Suppressor macrophage (primary cell): ENCODE measurements around the gene CTBP1.
"Not testable (repeated sequence)": the region's sequence is repeated elsewhere in the genome, so short reads cannot be mapped to it uniquely, and the experiment has no call there.

Source experiments
- DNase-seq, 4 experiments: peaks; one replicate each; pipeline ENCODE4 v3.0.0-alpha.2; 2020 to 2022

The CTBP1 gene

DNA sequence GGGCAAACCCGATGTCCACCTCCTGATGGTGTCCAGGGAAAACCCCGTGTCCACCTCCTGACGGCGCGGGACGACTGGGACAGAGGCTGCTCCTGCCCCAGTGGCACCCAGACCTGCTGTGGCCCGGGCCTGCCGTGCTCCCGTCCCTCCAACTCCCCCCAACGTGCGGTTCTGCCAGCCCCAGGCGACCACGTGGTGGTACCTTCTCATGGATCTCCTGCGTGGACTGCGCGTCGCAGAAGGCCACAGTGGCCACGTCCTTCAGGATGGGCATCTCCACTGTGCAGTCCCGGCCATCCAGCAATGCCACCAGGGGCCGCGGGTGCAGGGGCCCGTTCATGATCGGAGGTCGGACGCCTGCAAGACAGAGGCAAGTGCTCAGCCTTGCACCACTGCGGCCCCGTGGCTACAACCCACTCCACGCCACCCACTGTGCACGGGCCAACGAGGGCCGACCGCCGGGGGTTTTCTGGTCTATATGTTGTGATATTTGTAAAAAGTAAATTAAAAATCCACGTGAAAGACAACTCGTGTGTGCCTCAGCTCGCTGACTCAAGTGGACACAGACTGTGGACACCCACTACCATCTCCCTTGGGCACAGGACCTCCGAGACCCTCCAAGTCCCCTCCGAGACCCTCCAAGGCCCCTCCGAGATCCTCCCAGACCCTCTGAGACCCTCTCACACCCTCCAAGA is 10.8 kb downstream of the CTBP1 start:
- DNase-seq: no peak

GRCh38 chr4:1237261-1237660 is 11.7 kb downstream of the CTBP1 start:
- DNase-seq: not testable (repeated sequence)

DNA sequence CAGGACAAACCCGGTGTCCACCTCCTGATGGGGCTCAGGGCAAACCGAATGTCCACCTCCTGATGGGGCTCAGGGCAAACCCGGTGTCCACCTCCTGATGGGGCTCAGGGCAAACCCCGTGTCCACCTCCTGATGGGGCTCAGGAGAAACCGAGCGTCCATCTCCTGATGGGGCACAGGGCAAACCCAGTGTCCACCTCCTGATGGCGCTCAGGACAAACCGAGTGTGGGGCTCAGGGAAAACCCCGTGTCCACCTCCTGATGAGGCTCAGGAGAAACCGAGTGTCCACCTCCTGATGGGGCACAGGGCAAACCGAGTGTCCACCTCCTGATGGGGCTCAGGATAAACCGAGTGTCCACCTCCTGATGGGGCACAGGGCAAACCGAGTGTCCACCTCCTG is 12.1 kb downstream of the CTBP1 start:
- DNase-seq: not testable (repeated sequence)

- no peak for DNase-seq
Observed at GRCh38 chr4:1236103-1236641, 12.8 kb downstream of the CTBP1 start.

DNA sequence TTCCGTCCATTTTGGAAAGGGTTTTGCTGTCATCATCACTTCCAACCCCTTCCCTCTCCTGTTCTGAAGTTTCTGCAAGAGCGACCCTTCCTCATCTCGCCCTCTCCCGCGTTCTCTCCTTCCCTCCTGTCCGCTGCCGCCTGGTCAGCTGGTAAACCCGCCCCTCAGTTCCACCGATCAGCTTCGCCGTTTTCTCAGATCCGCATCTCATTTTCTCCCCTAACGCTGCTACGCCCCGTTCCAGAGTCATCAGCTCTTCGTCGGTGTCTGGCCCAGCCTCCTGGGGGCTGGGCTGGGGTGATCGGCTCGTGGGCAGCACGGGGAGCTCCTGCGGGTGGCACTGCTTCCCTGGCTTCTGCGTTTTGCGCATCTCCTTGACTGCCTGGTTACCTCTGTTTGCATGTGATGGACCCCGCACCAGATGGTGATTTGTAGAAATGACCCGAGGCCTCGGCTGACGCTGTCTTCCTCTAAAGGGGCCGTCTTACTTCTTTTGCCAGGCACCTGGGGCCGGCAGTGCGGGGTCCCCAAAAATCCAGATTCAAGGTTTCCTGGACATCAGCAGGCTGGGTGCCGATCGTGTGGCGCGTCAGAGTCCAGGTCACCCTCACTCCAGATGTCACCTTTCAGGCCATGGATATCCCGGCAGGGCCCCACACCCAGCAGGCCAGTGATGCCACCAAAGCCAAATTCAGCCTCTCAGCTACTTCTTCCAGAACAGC is 13.4 kb downstream of the CTBP1 start:
- no peak for DNase-seq

DNA sequence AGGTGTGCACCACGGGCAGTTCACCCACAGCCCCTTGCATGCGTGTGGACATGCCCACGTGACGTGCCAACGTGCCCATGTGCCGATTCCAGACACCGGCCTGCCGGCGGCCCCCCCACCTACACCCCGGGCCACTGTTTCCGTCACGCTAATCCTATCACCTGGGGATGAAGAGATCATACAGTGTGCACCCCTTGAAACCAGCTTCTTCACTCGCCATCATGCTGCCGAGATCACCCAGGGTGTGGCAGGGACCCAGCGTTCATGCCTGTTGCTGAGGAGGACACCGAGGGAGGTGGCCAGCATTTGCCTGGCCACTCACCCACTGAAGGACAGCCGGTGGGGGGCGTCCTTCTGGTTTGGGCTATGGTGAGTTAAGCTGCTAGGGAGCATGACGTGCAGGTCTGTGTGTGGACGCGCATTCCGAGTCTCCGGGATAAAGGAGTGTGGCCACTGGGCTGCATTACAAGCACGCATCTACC is 14.1 kb downstream of the CTBP1 start:
- DNase-seq: no peak

DNA sequence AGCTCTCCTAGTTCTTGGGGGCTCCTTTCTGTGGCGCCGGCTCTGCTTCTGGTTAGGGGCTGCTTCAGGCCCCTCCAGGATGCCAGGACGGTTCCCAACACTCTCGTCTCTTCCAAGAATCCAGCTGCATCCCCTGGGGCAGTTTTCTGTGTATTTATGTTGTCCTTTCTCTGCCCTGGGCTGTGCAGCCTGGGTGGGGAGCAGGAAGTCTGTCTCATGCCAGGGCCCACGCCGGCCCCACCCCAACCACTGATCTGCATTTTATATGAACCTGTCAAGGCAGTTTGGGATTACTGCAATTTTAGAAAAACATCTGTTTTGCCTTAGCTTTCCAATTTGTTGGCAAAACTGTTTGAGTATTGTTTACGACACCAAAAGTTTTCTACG is 14.6 kb downstream of the CTBP1 start:
- peak in 2 of 4 experiments; percentile 7 to 15 for DNase-seq

GRCh38 chr4:1233641-1234308 is 15.2 kb downstream of the CTBP1 start:
- DNase-seq: peak in 2 of 4 experiments; percentile 19 to 28

DNA sequence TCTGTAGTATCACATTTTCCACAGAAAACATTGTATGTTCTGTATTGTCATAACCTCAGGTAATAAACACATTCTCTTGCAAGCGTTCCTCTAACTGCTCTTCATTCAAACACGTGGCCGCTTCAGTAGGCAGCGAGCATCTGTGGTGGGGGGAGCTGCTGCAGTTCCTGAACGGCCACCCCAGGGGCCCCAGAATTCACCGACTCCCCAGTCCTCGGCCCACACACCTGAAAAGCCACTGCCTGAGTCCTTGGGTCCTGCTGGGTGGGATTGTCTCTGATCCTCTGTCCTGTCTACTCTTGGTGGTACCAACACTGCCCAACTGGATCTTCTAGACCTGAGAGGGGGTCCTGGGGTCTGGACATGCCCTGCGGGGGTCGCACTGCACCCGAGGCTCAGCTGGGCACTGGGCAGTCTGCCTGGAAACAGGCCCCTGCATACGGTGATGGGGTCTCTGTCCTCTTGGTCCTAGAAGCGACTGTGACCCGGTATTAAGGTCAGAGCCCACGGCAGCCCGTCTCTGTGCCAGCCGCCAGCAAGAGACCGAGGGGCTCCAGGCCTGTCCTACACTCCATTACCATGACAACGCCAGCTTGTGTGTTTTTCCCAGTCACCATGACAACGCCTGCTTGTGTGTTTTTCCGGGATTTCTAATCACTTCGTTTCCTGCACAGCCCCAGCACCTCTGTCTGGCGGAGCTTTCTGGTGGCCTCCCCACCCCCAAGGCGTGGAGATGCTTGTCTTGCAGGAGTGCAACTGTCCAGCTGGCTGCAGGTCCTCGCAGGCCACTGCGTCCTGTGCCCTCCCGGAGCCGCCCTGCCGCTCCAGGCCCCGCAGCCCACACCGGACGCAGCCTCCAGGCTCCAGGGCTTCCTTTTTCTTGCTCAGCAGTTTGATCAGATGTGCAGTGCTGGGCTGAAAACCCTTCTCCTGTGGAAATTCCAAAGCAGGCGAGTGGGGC is 16.0 kb downstream of the CTBP1 start:
- no peak for DNase-seq

DNA sequence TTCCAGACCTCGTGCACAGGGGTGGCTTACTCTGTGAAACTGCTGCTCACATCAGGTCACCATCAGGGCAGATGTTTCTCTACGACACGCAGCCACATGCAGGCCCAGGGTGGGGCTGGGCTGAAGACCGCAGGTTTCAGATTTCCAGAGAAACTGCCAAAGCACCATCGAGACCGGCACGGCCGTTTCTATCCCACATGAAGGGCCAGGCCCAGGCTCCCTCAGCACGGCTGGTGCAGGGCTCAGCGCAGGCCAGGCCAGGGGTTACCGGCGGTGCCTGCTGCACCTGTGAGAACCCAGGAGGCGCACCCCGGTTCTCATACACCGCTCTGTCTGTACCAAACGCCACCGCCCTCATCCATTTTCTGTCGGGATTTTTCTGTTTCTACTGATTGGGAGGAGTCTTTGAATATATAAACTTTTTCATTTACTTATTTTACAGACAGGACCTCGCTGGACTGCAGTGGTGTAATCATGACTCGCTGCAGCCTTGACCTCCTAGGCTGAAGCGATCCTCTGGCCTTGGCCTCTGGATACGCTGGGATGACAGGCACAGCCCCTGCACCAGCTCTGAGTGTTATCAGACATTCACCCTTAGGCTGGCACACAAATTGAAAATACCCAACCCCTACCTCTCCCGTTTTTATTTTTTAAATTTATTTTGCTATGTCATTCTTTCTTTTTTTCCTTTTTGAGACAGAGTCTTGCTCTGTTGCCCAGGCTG is 17.1 kb downstream of the CTBP1 start:
- no peak for DNase-seq

- DNase-seq: no peak
Observed at GRCh38 chr4:1230971-1231636, 17.8 kb downstream of the CTBP1 start.

DNA sequence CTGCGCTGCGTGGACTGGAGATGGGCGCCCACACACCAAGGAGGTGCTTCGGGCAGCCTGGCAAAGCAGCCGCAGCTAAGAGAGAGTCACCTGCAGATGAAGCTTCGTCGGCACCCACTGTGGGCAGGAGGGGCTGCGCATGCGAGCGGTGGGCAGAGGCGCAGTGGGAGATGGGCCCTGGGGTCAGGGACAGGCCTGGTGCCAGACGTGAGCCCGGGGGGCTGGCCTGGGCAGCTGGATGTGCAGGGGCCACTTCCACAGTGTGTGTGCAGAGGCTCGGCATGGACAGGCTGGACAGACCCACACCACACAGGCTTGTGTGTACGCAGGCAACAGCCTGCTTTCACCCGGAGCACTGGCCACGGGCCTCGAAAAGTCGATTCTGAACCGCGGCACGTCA is 18.6 kb downstream of the CTBP1 start:
- no peak for DNase-seq

DNA sequence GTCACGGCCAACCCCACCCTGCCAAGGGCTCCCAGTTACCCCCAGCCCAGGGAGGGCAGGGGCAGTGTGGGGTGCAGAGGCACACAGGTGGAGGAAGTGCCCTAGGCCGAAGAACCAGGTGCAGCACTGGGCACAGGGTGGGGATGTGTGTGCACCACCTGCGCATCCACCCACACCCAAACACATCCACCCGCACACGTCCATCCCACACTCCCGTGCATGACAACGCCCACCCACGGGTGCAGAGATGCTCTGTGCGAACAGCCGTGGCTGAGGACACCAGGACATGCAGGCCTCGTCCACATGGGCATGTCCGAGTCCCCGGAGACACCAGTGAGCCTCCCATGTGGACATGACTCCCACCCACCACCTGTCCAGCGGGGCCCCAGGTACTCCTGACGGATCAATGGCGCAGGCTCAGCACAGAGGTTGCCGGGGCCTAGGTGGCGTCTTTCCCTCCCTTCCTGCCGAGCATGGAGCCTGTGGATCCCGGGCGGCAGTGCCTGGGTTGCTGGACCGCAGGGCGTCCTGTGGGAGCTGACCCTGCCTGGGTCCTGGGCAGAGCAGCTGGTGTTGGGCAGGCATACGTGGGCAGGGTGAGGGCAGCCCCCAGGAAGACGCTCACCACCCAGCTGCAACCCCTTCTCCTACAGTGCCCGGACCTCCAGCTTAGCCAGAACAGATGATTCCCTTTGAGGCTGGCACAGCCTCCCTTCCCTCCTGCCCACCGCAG is 19.6 kb downstream of the CTBP1 start:
- no peak for DNase-seq

DNA sequence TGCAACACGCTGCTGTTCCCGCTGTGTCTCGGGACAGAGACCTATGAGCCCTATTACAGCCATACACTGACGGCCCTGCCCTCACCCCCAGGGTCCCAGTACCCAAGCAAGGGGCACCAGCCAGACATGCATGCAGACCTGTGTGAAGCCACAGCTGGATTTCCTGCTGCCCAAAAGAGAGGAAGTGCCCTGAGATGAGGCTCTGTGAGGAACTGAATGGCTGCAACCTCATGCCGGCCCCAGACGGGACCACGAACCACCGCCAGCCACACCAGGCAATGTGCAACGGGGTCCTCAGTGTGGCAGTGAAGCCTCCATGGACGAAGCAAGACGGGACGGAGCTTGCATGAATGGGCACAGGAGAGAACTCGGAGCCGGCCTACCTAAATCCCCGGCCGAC is 21.1 kb downstream of the CTBP1 start:
- DNase-seq: peak in 1 of 4 experiments; percentile 21

- DNase-seq: no peak
Observed at GRCh38 chr4:1226598-1226997, 22.3 kb downstream of the CTBP1 start.

- no peak for DNase-seq
Observed at GRCh38 chr4:1226144-1226481, 22.8 kb downstream of the CTBP1 start.

- DNase-seq: no peak
Observed at GRCh38 chr4:1225272-1226143, 23.4 kb downstream of the CTBP1 start.

DNA sequence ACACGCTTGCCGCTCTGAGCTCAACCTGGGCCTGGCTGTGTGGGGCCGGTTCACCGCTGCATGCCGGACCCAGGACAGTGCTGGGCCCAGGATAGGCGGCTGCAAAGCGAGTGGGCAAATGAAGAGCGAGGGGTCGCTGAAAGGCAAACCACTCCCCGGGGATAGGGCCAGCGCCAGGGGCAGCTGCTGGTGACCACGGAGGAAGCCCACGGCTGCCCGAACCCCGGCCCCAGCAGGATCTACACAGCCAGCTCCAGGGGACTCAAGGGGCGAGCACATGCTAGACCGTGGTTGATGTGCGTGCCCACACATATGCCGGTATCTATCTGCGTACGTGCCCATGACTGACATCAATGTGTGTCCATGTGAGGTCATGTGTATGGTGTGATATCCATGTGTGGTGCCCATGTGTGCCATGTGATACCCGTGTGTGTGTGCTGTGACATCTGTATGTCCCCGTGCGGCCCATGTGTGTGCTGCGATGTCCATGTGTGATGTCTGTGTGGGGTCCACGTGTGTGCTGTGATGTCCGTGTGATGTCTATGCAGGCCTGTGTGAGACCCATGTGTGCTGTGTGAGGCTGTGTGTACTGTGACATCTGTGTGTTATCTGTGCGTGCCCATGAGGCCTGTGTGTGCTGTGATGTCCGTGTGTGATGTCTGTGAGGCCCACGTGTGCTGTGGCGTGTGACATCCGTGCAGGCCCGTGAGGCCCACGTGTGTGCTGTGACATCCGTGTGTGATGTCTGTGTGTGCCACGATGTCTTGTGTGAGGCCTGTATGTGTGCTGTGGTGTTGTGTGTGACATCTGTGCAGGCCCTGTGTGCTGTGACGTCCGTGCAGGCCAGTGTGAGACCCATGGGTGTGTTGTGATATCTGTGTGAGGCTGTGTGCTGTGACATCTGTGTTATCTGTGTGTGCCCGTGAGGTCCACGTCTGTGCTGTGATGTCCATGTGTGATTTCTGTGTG is 24.8 kb downstream of the CTBP1 start:
- DNase-seq: no peak
